ENCODE data around the gene STKLD1. TPM values are rescaled to one million over a fixed set of nuclear protein-coding genes. Genes with fewer than 3 reads are reported as not detected.

Gene STKLD1
- total RNA-seq, 2 donors from 2014 or later = 0.90 TPM; not detected in 1

GRCh38 chr9:133368249-133368881 is 7.8 kb upstream of the STKLD1 start:
- no peak overlapping the region for H3K27ac ChIP-seq
- no peak for TF ChIP-seq CTCF (IDR thresholded peaks at IDR 0.05)
- peaks cover 0 to 59% of the 10 kb centered on the region in 2 donors for H3K4me1 ChIP-seq
- no peaks in the 10 kb centered on the region for H3K27me3 ChIP-seq
- H3K36me3 ChIP-seq = peaks cover 46% of the 10 kb centered on the region
- no peak for DNase-seq (ENCODE audit: low spot score)
- no peaks in the 10 kb centered on the region for H3K9me3 ChIP-seq
- no peak overlapping the region for H3K4me3 ChIP-seq

GRCh38 chr9:133369422-133369821 is 6.7 kb upstream of the STKLD1 start:
- TF ChIP-seq CTCF (IDR thresholded peaks at IDR 0.05) = no peak
- Histone ChIP-seq H3K27me3 (no peaks in the 10 kb centered on the region), H3K27ac (no peak overlapping the region), H3K36me3 (peaks cover 36% of the 10 kb centered on the region), H3K9me3 (no peaks in the 10 kb centered on the region), H3K4me3 (no peak overlapping the region), H3K4me1 (peaks cover 0 to 66% of the 10 kb centered on the region in 2 donors)
- DNase-seq (ENCODE audit: low spot score) = no peak

- peaks cover 32% of the 10 kb centered on the region for H3K36me3 ChIP-seq
- H3K27me3 ChIP-seq = no peaks in the 10 kb centered on the region
- no peak overlapping the region for H3K4me3 ChIP-seq
- H3K4me1 ChIP-seq = peaks cover 0 to 71% of the 10 kb centered on the region in 2 donors
- TF ChIP-seq CTCF (IDR thresholded peaks at IDR 0.05) = no peak
- DNase-seq (ENCODE audit: low spot score) = no peak
- H3K9me3 ChIP-seq = no peaks in the 10 kb centered on the region
- H3K27ac ChIP-seq = no peak overlapping the region
These were observed 6.2 kb upstream of the STKLD1 start for GRCh38 chr9:133369933-133370332.

GRCh38 chr9:133370685-133371084 is 5.5 kb upstream of the STKLD1 start:
- no peak for DNase-seq (ENCODE audit: low spot score)
- H3K27ac ChIP-seq = no peak overlapping the region
- no peak for TF ChIP-seq CTCF (IDR thresholded peaks at IDR 0.05)
- peaks cover 0 to 71% of the 10 kb centered on the region in 2 donors for H3K4me1 ChIP-seq
- no peaks in the 10 kb centered on the region for H3K27me3 ChIP-seq
- H3K36me3 ChIP-seq = peaks cover 25% of the 10 kb centered on the region
- no peaks in the 10 kb centered on the region for H3K9me3 ChIP-seq
- H3K4me3 ChIP-seq = no peak overlapping the region

- Histone ChIP-seq H3K4me1 (peaks cover 0 to 71% of the 10 kb centered on the region in 2 donors), H3K27ac (no peak overlapping the region), H3K36me3 (peaks cover 19% of the 10 kb centered on the region), H3K27me3 (no peaks in the 10 kb centered on the region), H3K9me3 (no peaks in the 10 kb centered on the region), H3K4me3 (no peak overlapping the region)
- no peak for TF ChIP-seq CTCF (IDR thresholded peaks at IDR 0.05)
- DNase-seq (ENCODE audit: low spot score) = no peak
These were observed 4.9 kb upstream of the STKLD1 start for GRCh38 chr9:133371261-133371711.

- no peaks in the 10 kb centered on the region for H3K27me3 ChIP-seq
- no peak overlapping the region for H3K4me3 ChIP-seq
- TF ChIP-seq CTCF (IDR thresholded peaks at IDR 0.05) = no peak
- no peak for DNase-seq (ENCODE audit: low spot score)
- H3K9me3 ChIP-seq = no peaks in the 10 kb centered on the region
- peaks cover 0 to 78% of the 10 kb centered on the region in 2 donors for H3K4me1 ChIP-seq
- peaks cover 10% of the 10 kb centered on the region for H3K36me3 ChIP-seq
- no peak overlapping the region for H3K27ac ChIP-seq
These were observed 4.0 kb upstream of the STKLD1 start for GRCh38 chr9:133372144-133372543.
